Adipocyte (in vitro differentiated cells): ENCODE results near the gene NPRL2.
"Not testable (repeated sequence)": the region's sequence is repeated elsewhere in the genome, so short reads cannot be mapped to it uniquely, and the experiment has no call there.

Source experiments
- DNase-seq: peaks from one replicate; pipeline ENCODE4 v3.0.0-alpha.2; 2015; ENCODE audit warnings: low read depth
- H3K27me3 ChIP-seq: replicated peaks from 2 replicates; pipeline ENCODE4 v1.7.0; 2013; ENCODE audit warnings: mild to moderate bottlenecking, low read length, moderate library complexity; ENCODE audit not compliant: control insufficient read depth, insufficient read depth
- H3K36me3 ChIP-seq: 2 replicates; pipeline ENCODE4 v1.7.0; 2013; ENCODE audit warnings: low read length, mild to moderate bottlenecking, moderate library complexity; ENCODE audit not compliant: control insufficient read depth, insufficient read depth, severe bottlenecking
- H3K4me1 ChIP-seq: 2 replicates; pipeline ENCODE4 v1.7.0; 2013; ENCODE audit warnings: mild to moderate bottlenecking, low read length, moderate library complexity; ENCODE audit not compliant: control insufficient read depth, insufficient read depth
- H3K4me3 ChIP-seq: 2 replicates; pipeline ENCODE4 v1.7.0; 2013; ENCODE audit warnings: mild to moderate bottlenecking, low read length, moderate library complexity
- H3K9ac ChIP-seq: 2 replicates; pipeline ENCODE4 v1.7.0; 2013; ENCODE audit warnings: mild to moderate bottlenecking, low read length, moderate library complexity
- H3K9me3 ChIP-seq: 2 replicates; pipeline ENCODE4 v1.7.0; 2013; ENCODE audit warnings: mild to moderate bottlenecking, low read length, moderate library complexity; ENCODE audit not compliant: control insufficient read depth

Gene NPRL2

DNA sequence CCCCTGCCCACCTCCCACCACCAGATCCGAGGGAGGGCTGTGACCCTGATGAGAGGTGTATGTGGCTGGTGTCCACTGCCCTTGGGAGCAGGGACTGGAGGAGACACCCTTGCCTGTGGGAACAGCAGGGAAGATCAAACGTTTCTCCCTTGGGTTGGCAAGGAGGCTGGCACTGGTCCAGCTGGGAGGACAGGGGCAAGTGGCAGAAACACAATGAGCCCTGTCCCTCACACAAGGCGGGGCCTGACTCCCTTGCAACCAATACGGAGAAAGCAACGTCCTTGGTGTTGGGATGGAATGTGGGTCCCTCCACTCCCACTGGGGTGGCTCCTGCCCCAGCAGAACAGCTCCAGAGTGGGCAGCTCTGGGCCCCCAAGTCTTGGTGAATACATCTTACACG lies 33.3 kb downstream of the NPRL2 start:
- Histone ChIP-seq H3K4me1 (peaks cover 31% of the 10 kb centered on the region), H3K36me3 (peaks cover 28% of the 10 kb centered on the region), H3K9ac (no peak overlapping the region), H3K4me3 (no peak overlapping the region), H3K9me3 (no peaks in the 10 kb centered on the region), H3K27me3 (no peaks in the 10 kb centered on the region)
- DNase-seq: no peak

DNA sequence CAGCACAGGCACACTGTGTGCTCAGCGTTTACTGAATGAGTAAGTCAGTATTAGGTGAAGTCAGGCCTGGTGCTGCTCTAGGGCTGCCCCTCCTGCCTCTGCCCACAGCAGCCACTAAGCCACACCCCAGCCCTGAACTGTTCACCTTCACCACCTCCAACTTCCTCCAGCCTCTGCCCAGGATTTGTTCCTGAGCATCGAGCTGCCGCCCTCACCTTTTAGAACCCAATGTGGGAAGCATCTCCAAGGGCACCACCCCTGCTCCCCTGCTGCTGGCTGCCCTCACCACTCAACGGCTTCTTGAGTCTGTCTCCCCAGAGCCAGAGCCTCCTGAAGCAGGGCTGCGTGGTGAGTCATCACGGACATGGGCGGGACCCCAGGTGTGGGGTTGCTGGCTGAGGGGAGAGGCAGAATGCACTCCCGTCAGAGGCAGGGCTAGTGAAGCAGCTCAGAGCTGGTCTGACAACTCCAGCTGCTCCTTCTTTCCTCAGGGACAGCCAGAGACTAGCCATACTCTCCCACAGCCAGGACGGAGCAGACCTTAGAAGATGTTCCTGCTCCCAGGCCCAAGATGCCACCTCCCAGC lies 33.8 kb downstream of the NPRL2 start:
- peaks cover 25% of the 10 kb centered on the region for H3K4me1 ChIP-seq
- no peak overlapping the region for H3K4me3 ChIP-seq
- H3K9ac ChIP-seq: no peak overlapping the region
- DNase-seq: no peak
- H3K36me3 ChIP-seq: peaks cover 28% of the 10 kb centered on the region
- H3K9me3 ChIP-seq: no peaks in the 10 kb centered on the region
- no peaks in the 10 kb centered on the region for H3K27me3 ChIP-seq

DNA sequence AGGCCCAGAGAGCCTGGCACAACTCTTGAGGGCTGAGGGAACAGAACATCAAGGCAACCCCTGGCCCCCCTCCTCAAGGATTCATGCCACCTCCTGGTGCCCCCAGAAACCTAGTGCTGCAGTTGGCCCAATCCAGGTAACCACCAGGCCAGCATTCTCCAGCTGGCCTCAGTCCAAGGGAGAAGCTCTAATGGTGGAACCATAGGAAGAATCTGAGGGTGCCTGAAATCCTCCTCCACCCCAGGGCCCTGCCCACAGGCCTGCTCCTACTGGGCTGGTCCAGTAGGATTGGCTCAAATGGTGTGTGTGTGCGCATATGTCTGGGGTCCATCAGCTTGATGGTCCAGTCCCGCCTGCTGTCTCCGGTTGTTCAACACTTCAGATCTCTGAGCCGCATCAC lies 35.8 kb downstream of the NPRL2 start:
- peaks cover 28% of the 10 kb centered on the region for H3K36me3 ChIP-seq
- H3K4me3 ChIP-seq: no peak overlapping the region
- peaks cover 17% of the 10 kb centered on the region for H3K4me1 ChIP-seq
- no peaks in the 10 kb centered on the region for H3K9me3 ChIP-seq
- DNase-seq: no peak
- no peaks in the 10 kb centered on the region for H3K27me3 ChIP-seq
- H3K9ac ChIP-seq: no peak overlapping the region

GRCh38 chr3:50314342-50314741 lies 36.2 kb downstream of the NPRL2 start:
- no peak for DNase-seq
- H3K4me3 ChIP-seq: no peak overlapping the region
- peaks cover 15% of the 10 kb centered on the region for H3K4me1 ChIP-seq
- H3K9me3 ChIP-seq: no peaks in the 10 kb centered on the region
- H3K27me3 ChIP-seq: no peaks in the 10 kb centered on the region
- peaks cover 26% of the 10 kb centered on the region for H3K36me3 ChIP-seq
- no peak overlapping the region for H3K9ac ChIP-seq

GRCh38 chr3:50312041-50312440 lies 38.5 kb downstream of the NPRL2 start:
- not testable (repeated sequence) for H3K27me3 ChIP-seq, H3K4me3 ChIP-seq, H3K9me3 ChIP-seq, DNase-seq, H3K9ac ChIP-seq, H3K36me3 ChIP-seq
- H3K4me1 ChIP-seq: peaks cover 15% of the 10 kb centered on the region

DNA sequence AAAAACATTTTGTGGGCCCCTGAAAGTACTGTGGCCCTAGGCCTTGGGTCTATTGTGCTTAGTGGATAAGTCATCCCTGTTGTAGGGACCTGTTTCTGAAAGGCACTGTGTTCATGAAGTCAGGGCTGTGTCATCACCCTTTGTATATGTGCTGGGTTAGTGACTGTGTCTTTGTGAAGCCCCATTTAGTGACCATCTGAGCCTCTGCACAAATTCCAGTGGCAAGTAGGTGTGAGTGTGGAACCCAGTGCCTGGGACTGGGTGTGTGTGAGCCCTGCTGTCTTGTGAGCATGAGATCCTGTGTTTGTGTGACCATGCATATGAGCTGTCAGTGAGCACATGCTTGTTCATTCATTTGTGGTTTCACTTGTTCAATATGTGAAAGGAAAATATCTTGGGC lies 46.0 kb downstream of the NPRL2 start:
- DNase-seq: no peak

DNA sequence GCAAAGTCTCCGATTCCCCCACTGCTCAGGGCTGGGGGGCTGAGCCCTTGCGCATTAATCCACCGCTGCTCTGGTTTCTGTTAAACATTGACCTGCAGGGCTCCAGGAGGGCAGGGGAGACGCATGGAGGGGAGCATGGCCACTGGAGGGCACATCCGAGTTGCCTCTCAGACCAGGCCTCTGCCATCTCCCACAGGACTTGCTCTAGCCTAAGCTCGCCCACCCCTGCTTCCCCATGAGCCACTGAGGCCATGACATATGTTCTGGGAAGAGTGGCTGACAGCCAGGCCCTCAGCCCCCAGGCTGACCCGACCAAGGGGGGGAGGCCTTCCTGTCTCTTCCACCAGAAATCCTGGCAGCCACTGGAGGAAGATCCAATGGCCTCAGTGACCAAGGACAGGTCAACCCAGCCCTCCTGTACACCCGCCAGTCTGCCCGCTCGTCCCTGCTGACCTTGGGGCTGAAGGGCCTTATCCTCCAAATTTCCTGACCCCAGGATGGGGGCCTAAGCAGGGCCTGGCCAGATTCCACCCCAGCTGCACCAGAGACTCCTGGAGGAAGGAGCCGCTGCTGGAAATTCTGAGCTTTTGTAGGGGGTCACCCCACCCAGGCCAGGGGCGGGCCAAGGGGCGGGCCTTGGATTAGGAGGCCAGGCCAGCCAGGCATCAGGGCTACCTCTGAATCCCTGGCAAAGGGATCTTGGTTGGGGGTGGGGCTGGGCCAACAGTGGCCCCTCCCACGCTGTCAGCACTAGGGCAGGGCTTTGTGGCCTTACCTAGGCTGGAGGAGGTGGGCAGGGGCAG lies 47.4 kb downstream of the NPRL2 start, which contains the start of gene HYAL1:
HYAL1 (minus strand) TSS at position 562 of the 803 bp plus-strand sequence. CDS start 618 bp downstream, outside the sequence.
- Histone ChIP-seq H3K4me1 (peaks cover 18% of the 10 kb centered on the region), H3K9me3 (no peaks in the 10 kb centered on the region), H3K4me3 (no peak within 1 kb of the TSS), H3K36me3 (no peaks in the 10 kb centered on the region), H3K9ac (peak within 1 kb of the TSS; percentile 25), H3K27me3 (no peaks in the 10 kb centered on the region)
- DNase-seq: no peak

More for the DNA sequence above, 46.0 kb downstream of the NPRL2 start:
- Histone ChIP-seq H3K9me3 (no peaks in the 10 kb centered on the region), H3K9ac (no peak overlapping the region), H3K4me1 (peaks cover 10% of the 10 kb centered on the region), H3K4me3 (no peak overlapping the region), H3K36me3 (no peaks in the 10 kb centered on the region), H3K27me3 (no peaks in the 10 kb centered on the region)

DNA sequence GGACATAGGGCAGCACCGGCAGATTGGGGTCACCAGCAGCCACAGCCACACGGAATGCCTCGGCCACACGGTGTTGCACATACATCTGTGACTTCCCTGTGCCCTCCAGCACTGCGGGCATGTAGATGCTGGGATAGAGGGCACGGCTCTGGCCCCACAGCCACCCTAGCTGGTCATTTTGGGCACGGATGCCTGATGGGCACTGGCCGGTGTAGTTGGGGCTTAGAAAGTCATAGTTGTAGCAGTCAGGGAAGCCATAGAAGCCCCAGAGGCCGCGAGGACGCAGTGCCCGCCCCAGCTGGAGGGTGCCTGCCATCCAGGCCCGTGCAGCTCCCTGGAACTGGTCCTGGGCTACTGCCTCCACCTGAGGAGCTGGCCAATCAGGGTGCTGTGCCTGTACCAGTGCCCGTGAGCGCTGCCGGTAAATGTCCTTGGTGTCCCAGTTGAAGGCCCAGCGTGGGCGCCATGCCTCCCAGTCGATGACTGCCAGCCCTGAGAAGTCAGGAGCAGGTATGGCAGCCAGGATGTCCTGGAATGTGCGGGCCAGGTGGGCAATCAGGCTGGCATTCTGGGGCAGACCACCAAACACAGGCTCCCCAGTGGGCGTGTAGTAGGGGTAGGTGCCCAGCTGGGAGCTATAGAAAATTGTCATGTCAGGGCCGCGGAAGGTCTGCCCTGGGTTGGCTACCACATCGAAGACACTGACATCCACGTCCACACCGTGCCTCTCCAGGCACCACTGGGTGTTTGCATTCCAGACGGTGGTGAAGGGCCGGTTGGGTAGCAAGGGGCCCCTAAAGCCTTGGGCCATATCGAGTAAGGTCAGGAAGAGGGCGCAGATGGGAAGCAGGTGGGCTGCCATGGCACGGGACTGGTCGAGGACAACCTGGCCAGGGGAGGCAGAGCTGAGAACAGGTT lies 48.2 kb downstream of the NPRL2 start:
- Histone ChIP-seq H3K9ac (no peak overlapping the region), H3K4me1 (peaks cover 22% of the 10 kb centered on the region), H3K9me3 (no peaks in the 10 kb centered on the region), H3K4me3 (no peak overlapping the region), H3K27me3 (no peaks in the 10 kb centered on the region), H3K36me3 (no peaks in the 10 kb centered on the region)
- no peak for DNase-seq

DNA sequence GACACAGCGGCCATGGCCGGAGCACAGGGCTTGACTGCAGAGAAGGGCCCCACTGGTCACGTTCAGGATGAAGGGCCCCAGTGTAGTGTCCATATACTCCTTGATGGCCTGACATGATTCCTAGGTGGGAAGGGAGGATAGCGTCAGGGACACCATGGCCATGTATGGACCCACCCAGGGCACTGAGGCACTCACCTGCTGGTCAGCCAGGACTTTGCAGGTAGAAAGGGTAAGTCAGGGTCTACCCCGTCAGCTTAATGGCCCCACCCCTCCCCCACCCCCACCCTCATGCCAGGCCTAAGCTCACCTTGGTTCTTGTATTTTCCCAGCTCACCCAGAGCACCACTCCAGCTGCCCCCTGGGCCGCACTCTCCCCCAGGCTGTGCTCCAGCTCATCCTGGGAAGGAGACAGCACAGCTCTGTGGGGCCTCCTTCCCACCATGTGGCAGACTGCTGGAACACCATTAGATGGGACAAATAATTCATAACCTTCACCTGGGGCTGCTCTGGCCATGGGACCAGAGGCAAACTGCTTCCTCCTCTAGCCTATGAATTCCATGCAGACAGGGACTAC lies 49.8 kb downstream of the NPRL2 start:
- DNase-seq: no peak
- H3K4me3 ChIP-seq: peak overlapping the region; percentile 80

GRCh38 chr3:50299929-50300680 lies 50.5 kb downstream of the NPRL2 start:
- Histone ChIP-seq H3K4me3 (peak overlapping the region; percentile 80), H3K4me1 (peaks cover 22% of the 10 kb centered on the region), H3K36me3 (no peaks in the 10 kb centered on the region), H3K27me3 (no peaks in the 10 kb centered on the region), H3K9ac (peak overlapping the region; percentile 91), H3K9me3 (no peaks in the 10 kb centered on the region)
- peak; percentile 61 for DNase-seq

More for the DNA sequence above, 49.8 kb downstream of the NPRL2 start:
- peaks cover 22% of the 10 kb centered on the region for H3K4me1 ChIP-seq
- no peaks in the 10 kb centered on the region for H3K9me3 ChIP-seq
- no peaks in the 10 kb centered on the region for H3K27me3 ChIP-seq
- no peaks in the 10 kb centered on the region for H3K36me3 ChIP-seq
- no peak overlapping the region for H3K9ac ChIP-seq
